ENCODE data around the gene ADAM17. TPM values are rescaled to one million over a fixed set of nuclear protein-coding genes. Genes with fewer than 3 reads are reported as not detected.

ADAM17 gene
- polyA plus RNA-seq, 2 of the 4 experiments (the other 2 are of a cell fraction): 33.1 to 38.1 TPM

DNA sequence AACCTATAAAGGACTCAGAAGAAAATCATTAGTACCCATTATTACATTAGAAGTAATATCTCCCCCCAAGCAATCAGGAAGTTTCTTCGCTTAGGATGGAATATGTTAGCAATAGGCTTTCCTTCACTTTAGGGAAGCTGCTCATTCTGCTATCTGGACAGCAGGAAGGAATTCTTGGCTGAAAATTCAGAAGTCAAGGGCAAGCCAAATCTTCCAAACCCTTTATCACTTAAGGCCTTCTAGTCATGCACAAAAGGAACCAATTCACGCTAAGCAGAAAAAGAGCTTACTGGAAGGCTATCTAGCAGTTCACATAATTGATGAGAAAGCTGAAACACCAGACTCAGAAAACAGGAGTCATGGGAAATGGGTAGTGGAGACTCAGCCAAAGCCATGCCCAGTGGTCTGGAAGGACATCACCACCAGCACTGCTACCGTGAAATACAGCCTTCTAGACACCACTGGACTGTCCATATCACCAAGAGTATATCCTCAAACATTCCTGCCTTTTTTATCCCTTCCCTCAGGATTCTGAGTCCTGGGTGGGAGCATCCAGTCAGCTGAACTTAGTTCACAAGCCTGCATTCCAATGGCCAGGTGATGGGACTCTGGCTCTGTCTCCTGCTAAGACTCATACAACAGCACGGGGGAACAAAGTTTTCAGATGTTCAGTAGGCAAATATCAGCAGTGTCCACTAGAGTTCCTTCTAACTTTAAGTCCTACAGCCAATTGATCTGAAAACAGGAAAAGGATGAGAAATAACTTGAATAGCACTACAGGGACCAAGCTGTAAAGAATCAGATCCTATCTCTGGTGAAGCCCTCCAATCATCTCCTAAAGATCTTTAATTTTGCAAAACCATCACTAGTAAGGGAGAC is 14.8 kb upstream of the ADAM17 start:
- TF ChIP-seq, protein P1, sequence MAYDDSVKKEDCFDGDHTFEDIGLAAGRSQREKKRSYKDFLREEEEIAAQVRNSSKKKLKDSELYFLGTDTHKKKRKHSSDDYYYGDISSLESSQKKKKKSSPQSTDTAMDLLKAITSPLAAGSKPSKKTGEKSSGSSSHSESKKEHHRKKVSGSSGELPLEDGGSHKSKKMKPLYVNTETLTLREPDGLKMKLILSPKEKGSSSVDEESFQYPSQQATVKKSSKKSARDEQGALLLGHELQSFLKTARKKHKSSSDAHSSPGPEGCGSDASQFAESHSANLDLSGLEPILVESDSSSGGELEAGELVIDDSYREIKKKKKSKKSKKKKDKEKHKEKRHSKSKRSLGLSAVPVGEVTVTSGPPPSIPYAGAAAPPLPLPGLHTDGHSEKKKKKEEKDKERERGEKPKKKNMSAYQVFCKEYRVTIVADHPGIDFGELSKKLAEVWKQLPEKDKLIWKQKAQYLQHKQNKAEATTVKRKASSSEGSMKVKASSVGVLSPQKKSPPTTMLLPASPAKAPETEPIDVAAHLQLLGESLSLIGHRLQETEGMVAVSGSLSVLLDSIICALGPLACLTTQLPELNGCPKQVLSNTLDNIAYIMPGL (CRISPR knock-in tag; IDR thresholded peaks at IDR 0.05; ENCODE audit: borderline replicate concordance): no peak
- TF ChIP-seq, protein P2, sequence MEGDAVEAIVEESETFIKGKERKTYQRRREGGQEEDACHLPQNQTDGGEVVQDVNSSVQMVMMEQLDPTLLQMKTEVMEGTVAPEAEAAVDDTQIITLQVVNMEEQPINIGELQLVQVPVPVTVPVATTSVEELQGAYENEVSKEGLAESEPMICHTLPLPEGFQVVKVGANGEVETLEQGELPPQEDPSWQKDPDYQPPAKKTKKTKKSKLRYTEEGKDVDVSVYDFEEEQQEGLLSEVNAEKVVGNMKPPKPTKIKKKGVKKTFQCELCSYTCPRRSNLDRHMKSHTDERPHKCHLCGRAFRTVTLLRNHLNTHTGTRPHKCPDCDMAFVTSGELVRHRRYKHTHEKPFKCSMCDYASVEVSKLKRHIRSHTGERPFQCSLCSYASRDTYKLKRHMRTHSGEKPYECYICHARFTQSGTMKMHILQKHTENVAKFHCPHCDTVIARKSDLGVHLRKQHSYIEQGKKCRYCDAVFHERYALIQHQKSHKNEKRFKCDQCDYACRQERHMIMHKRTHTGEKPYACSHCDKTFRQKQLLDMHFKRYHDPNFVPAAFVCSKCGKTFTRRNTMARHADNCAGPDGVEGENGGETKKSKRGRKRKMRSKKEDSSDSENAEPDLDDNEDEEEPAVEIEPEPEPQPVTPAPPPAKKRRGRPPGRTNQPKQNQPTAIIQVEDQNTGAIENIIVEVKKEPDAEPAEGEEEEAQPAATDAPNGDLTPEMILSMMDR (IDR thresholded peaks at IDR 0.05): 0 out of 3 replicates have a peak, but pooled peaks have one; percentile 10
- peak in 1 of 2 experiments; percentile 21; a peak in 1 of 5 replicates for TF ChIP-seq RAD21 (conservative IDR thresholded peaks at IDR 0.05 in 1 of 2, IDR thresholded peaks at IDR 0.05 in 1 of 2)
- ATAC-seq: peak; percentile 47 to 73
- no peak for DNase-seq (ENCODE audit: low read depth in 1 of 2, low spot score in 1 of 2)
- 88% methylated on average over 4 of the region's 4 CpGs for WGBS (ENCODE audit: missing lambda C conversion rate)
- H3K27ac ChIP-seq: 0 out of 6 replicates have a peak overlapping the region, but pooled peaks of 1 of the 2 experiments have one; percentile 2
- no peaks in the 10 kb centered on the region for H3K9me3 ChIP-seq
- no peak overlapping the region for H3K4me2 ChIP-seq
- H3K4me3 ChIP-seq: no peak overlapping the region
- FAIRE-seq: no peak
- ChIA-PET POLR2A (interaction anchor here (2.6 kb wide), 1 partner anchor 15 kb away, joined by 9 read pairs; the partner anchor contains the start of gene ADAM17), CTCF (interaction anchor here (1.0 to 7.1 kb wide), 5 partner anchors 9 to 243 kb away, joined by 5 to 47 read pairs (median 6); partner anchors contain the start of gene ADAM17)
- H3K4me1 ChIP-seq: peaks cover 18% of the 10 kb centered on the region

DNA sequence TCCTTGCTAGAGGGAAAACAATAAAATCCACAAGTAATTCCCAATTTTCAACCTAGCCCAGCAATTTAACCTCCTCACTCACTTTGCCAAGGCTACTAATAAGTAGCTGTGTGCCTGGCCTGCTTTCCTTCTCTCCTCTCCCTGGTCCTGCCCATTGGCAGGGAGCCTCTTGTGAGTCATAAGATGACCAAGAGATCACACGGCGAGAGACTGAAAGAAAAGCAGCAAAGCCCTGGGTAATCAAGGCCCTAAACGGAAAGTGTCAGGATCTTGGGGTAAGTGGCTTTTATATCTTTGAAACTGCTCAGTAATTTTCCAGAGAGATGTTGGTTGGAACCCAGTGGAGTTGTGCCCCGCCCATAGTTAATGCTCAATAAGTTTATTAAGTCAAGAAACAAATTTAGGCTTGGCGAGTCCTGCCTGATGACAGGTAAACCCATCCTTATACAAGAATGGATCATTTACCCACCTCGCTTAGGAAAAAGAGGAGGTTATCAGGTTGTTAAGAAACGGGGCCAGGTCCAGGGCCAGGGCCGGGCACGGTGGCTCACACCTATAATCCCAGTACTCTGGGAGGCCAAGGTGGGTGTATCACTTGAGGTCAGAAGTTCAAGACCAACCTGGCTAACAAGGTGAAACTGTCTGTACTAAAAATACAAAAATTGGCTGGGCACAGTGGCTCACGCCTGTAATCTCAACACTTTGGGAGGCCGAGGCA is 10.0 kb upstream of the ADAM17 start:
- peaks cover 22% of the 10 kb centered on the region for H3K4me1 ChIP-seq
- FAIRE-seq (no peak), DNase-seq (ENCODE audit: low read depth in 1 of 2, low spot score in 1 of 2) (peak; percentile 80 to 85), ATAC-seq (peak; percentile 95 to 99)
- H3K9me3 ChIP-seq: no peaks in the 10 kb centered on the region
- H3K4me2 ChIP-seq: peak overlapping the region; percentile 81
- 34% methylated on average over 11 of the region's 11 CpGs for WGBS (ENCODE audit: missing lambda C conversion rate)
- ChIA-PET POLR2A (interaction anchor here (0.6 to 2.6 kb wide), 3 partner anchors 10 to 65 kb away, joined by 5 to 26 read pairs (median 8); partner anchors contain the start of genes ADAM17 and YWHAQ), CTCF (interaction anchor here (0.8 to 7.1 kb wide), 2 partner anchors 8 to 9 kb away, joined by 3 to 47 read pairs; partner anchors contain the start of gene ADAM17)
- H3K4me3 ChIP-seq: peak overlapping the region; percentile 19; the same call in 2 of the 3 replicates
- TF ChIP-seq SMC3 (IDR thresholded peaks at IDR 0.05) (no peak), CBX8 (IDR thresholded peaks at IDR 0.05) (no peak), HEYL (CRISPR knock-in tag; IDR thresholded peaks at IDR 0.05) (no peak), SREBF2 (IDR thresholded peaks at IDR 0.05) (no peak), MAFK (IDR thresholded peaks at IDR 0.05; ENCODE audit: partially characterized antibody) (no peak), RARB (CRISPR knock-in tag; IDR thresholded peaks at IDR 0.05) (no peak), FOXS1 (CRISPR knock-in tag; IDR thresholded peaks at IDR 0.05) (no peak), JUN (IDR thresholded peaks at IDR 0.05) (peak; percentile 37 to 52; a peak in 1 of 5 replicates), JUNB (IDR thresholded peaks at IDR 0.05) (peak; percentile 58), ZSCAN20 (CRISPR knock-in tag; IDR thresholded peaks at IDR 0.05) (0 out of 2 replicates have a peak, but pooled peaks have one; percentile 20), RAD21 (conservative IDR thresholded peaks at IDR 0.05 in 1 of 2, IDR thresholded peaks at IDR 0.05 in 1 of 2) (0 out of 5 replicates have a peak, but pooled peaks of 1 of the 2 experiments have one; percentile 22), HDAC2 (IDR thresholded peaks at IDR 0.05) (no peak), FOSL2 (IDR thresholded peaks at IDR 0.05) (peak; percentile 65; the same call in 1 of the 2 replicates), FOSL2 (CRISPR knock-in tag; IDR thresholded peaks at IDR 0.05) (peak; percentile 85), NFE2L2 (conservative IDR thresholded peaks at IDR 0.05; ENCODE audit: low read length) (no peak)
- TF ChIP-seq, protein P3, sequence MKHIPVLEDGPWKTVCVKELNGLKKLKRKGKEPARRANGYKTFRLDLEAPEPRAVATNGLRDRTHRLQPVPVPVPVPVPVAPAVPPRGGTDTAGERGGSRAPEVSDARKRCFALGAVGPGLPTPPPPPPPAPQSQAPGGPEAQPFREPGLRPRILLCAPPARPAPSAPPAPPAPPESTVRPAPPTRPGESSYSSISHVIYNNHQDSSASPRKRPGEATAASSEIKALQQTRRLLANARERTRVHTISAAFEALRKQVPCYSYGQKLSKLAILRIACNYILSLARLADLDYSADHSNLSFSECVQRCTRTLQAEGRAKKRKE (CRISPR knock-in tag; IDR thresholded peaks at IDR 0.05; ENCODE audit: low read depth): no peak
- TF ChIP-seq, protein P1 (CRISPR knock-in tag; IDR thresholded peaks at IDR 0.05; ENCODE audit: borderline replicate concordance): no peak
- TF ChIP-seq, protein P4, sequence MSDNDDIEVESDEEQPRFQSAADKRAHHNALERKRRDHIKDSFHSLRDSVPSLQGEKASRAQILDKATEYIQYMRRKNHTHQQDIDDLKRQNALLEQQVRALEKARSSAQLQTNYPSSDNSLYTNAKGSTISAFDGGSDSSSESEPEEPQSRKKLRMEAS (IDR thresholded peaks at IDR 0.05): no peak
- TF ChIP-seq, protein P5, sequence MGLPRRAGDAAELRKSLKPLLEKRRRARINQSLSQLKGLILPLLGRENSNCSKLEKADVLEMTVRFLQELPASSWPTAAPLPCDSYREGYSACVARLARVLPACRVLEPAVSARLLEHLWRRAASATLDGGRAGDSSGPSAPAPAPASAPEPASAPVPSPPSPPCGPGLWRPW (IDR thresholded peaks at IDR 0.05): no peak
- H3K27ac ChIP-seq: peak overlapping the region; percentile 79 to 89
